ENCODE measurements around the gene HECTD3. TPM values are rescaled to one million over a fixed set of nuclear protein-coding genes. Genes with fewer than 3 reads are reported as not detected.
"Not testable (repeated sequence)": the region's sequence is repeated elsewhere in the genome, so short reads cannot be mapped to it uniquely, and the experiment has no call there.

The HECTD3 gene
- total RNA-seq, 3 donors from 2014 or later (not counting 1 experiment from before 2014, with no cell fraction given), result 56.6 to 67.4 (median 64.4) TPM

- no peak for TF ChIP-seq CTCF (IDR thresholded peaks at IDR 0.05)
- 95% methylated on average over 23 of the region's 24 CpGs for WGBS (ENCODE audit: insufficient coverage)
- Mint-ChIP-seq H3K4me1 (peaks cover 17 to 18% of the 10 kb centered on the region in 2 donors), H3K27me3 (ENCODE audit: low read depth in 2 of 2) (no peaks in the 10 kb centered on the region), H3K9me3 (no peaks in the 10 kb centered on the region), H3K4me3 (peak overlapping the region; percentile 28), H3K27ac (no peak overlapping the region), H3K36me3 (no peaks in the 10 kb centered on the region)
- Histone ChIP-seq H3K36me3 (ENCODE audit: control insufficient read depth, insufficient read depth, low read length) (no peaks in the 10 kb centered on the region), H3K27me3 (ENCODE audit: control insufficient read depth, insufficient read depth, low read length) (no peaks in the 10 kb centered on the region), H3K27ac (ENCODE audit: low read length) (no peak overlapping the region), H3K4me1 (ENCODE audit: control insufficient read depth, insufficient read depth, low read length) (peaks cover 19% of the 10 kb centered on the region), H3K4me3 (ENCODE audit: low read length) (no peak overlapping the region), H3K9me3 (ENCODE audit: control insufficient read depth, insufficient read depth, low read length) (no peaks in the 10 kb centered on the region)
- DNase-seq (no peak), ATAC-seq (no peak)
- intact Hi-C loops (cut with micrococcal nuclease), result no loop called here
These were observed 22.5 kb downstream of the HECTD3 start for GRCh38 chr1:44988531-44989156.

- H3K9me3 ChIP-seq (ENCODE audit: control insufficient read depth, insufficient read depth, low read length), result no peaks in the 10 kb centered on the region
- peak overlapping the region; percentile 66 for H3K4me3 ChIP-seq (ENCODE audit: low read length)
- Mint-ChIP-seq H3K9me3 (no peaks in the 10 kb centered on the region), H3K4me1 (peaks cover 17 to 18% of the 10 kb centered on the region in 2 donors), H3K36me3 (peaks cover 3% of the 10 kb centered on the region), H3K4me3 (peak overlapping the region; percentile 99), H3K27ac (peak overlapping the region; percentile 89 to 94), H3K27me3 (ENCODE audit: low read depth in 2 of 2) (no peaks in the 10 kb centered on the region)
- H3K27me3 ChIP-seq (ENCODE audit: control insufficient read depth, insufficient read depth, low read length), result no peaks in the 10 kb centered on the region
- WGBS (ENCODE audit: insufficient coverage), result 12% methylated on average over 19 of the region's 19 CpGs
- no peaks in the 10 kb centered on the region for H3K36me3 ChIP-seq (ENCODE audit: control insufficient read depth, insufficient read depth, low read length)
- DNase-seq (no peak), ATAC-seq (no peak)
- peaks cover 19% of the 10 kb centered on the region for H3K4me1 ChIP-seq (ENCODE audit: control insufficient read depth, insufficient read depth, low read length)
- H3K27ac ChIP-seq (ENCODE audit: low read length), result peak overlapping the region; percentile 5
- intact Hi-C loops (cut with micrococcal nuclease), result loop anchor here (1.0 kb wide), 2 partner anchors 25 to 255 kb away; partner anchors contain the start of genes HECTD3 and RNU5D-1
- no peak for TF ChIP-seq CTCF (IDR thresholded peaks at IDR 0.05)
These were observed 25.3 kb downstream of the HECTD3 start for GRCh38 chr1:44985747-44986359.

DNA sequence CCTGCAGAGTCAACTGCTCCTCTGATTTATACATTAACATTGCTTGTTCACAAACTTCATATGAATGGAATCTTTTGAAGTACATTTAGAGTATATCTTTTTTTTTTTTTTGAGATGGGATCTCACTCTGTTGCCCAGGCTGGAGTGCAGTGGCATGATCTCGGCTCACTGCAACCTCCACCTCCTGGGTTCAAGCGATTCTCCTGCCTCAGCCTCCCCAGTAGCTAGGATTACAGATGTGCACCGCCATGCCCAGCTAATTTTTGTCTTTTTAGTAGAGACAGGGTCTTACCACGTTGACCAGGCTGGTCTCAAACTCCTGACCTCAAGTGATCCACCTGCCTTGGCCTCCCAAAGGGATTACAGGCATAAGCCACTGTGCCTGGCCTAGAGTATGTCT lies 33.8 kb downstream of the HECTD3 start:
- H3K4me1 ChIP-seq (ENCODE audit: control insufficient read depth, insufficient read depth, low read length); H3K27ac ChIP-seq (ENCODE audit: low read length); H3K27me3 ChIP-seq (ENCODE audit: control insufficient read depth, insufficient read depth, low read length); H3K27me3 Mint-ChIP-seq (ENCODE audit: low read depth in 2 of 2); H3K9me3 ChIP-seq (ENCODE audit: control insufficient read depth, insufficient read depth, low read length); H3K4me3 Mint-ChIP-seq; intact Hi-C loops (cut with micrococcal nuclease); H3K27ac Mint-ChIP-seq; DNase-seq; ATAC-seq; H3K9me3 Mint-ChIP-seq; H3K4me3 ChIP-seq (ENCODE audit: low read length): not testable (repeated sequence)
- peaks cover 30% of the 10 kb centered on the region for H3K36me3 Mint-ChIP-seq
- peaks cover 0 to 13% of the 10 kb centered on the region in 2 donors for H3K4me1 Mint-ChIP-seq
- WGBS (ENCODE audit: insufficient coverage), result 95% methylated on average over 2 of the region's 4 CpGs
- H3K36me3 ChIP-seq (ENCODE audit: control insufficient read depth, insufficient read depth, low read length), result peaks cover 35% of the 10 kb centered on the region

DNA sequence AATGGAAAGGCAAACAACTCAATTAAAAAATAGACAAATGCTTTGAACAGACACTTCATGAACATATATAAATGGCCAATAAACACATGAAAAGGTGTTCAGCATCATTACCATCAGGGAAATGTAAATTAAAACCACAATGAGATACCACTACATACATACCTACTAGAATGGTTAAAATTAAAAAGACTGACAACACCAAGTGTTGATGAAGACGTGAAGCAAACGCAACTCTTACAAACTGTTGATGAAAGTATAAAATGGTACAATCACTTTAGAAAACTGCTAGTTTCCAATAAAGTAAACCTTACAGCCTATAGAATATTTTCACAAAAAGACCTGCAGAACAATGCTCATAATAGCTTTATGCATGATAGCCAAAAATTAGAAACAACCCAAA lies 34.9 kb downstream of the HECTD3 start:
- no peaks in the 10 kb centered on the region for H3K9me3 Mint-ChIP-seq
- intact Hi-C loops (cut with micrococcal nuclease), result no loop called here
- no peak overlapping the region for H3K27ac ChIP-seq (ENCODE audit: low read length)
- peaks cover 30% of the 10 kb centered on the region for H3K36me3 Mint-ChIP-seq
- H3K36me3 ChIP-seq (ENCODE audit: control insufficient read depth, insufficient read depth, low read length), result peaks cover 35% of the 10 kb centered on the region
- H3K4me3 Mint-ChIP-seq, result no peak overlapping the region
- DNase-seq (no peak), ATAC-seq (no peak)
- H3K27ac Mint-ChIP-seq, result peak overlapping the region in 1 of 2 donors; percentile 27
- H3K4me1 ChIP-seq (ENCODE audit: control insufficient read depth, insufficient read depth, low read length), result no peaks in the 10 kb centered on the region
- WGBS (ENCODE audit: insufficient coverage), result no CpG with 5 or more reads among the region's 2 CpGs
- no peak overlapping the region for H3K4me3 ChIP-seq (ENCODE audit: low read length)
- H3K27me3 ChIP-seq (ENCODE audit: control insufficient read depth, insufficient read depth, low read length), result no peaks in the 10 kb centered on the region
- TF ChIP-seq CTCF (IDR thresholded peaks at IDR 0.05), result no peak
- no peaks in the 10 kb centered on the region for H3K9me3 ChIP-seq (ENCODE audit: control insufficient read depth, insufficient read depth, low read length)
- H3K4me1 Mint-ChIP-seq, result peaks cover 0 to 13% of the 10 kb centered on the region in 2 donors
- no peaks in the 10 kb centered on the region for H3K27me3 Mint-ChIP-seq (ENCODE audit: low read depth in 2 of 2)

Measured in natural killer cell (primary cell).